ENCODE data around the gene HACD2.

HACD2 gene

GRCh38 chr3:123479891-123480290 lies 105.0 kb downstream of the HACD2 start:
- no peak for DNase-seq

- no peak for DNase-seq
Observed at GRCh38 chr3:123478314-123478713, 106.5 kb downstream of the HACD2 start.

- DNase-seq: no peak
Observed at GRCh38 chr3:123476967-123477750, 107.7 kb downstream of the HACD2 start.

- DNase-seq: no peak
Observed at GRCh38 chr3:123475786-123476185, 109.1 kb downstream of the HACD2 start.

- DNase-seq: no peak
Observed at GRCh38 chr3:123471106-123471505, 113.7 kb downstream of the HACD2 start.

GRCh38 chr3:123469323-123469995 lies 115.4 kb downstream of the HACD2 start:
- DNase-seq: no peak

- no peak for DNase-seq
Observed at GRCh38 chr3:123467046-123467445, 117.8 kb downstream of the HACD2 start.

- no peak for DNase-seq
Observed at GRCh38 chr3:123464211-123464610, 120.6 kb downstream of the HACD2 start.

- no peak for DNase-seq
Observed at GRCh38 chr3:123459862-123460261, 125.0 kb downstream of the HACD2 start.

GRCh38 chr3:123458255-123458654 lies 126.6 kb downstream of the HACD2 start:
- DNase-seq: no peak

GRCh38 chr3:123457841-123458240 lies 127.0 kb downstream of the HACD2 start:
- DNase-seq: no peak

- no peak for DNase-seq
Observed at GRCh38 chr3:123453675-123454074, 131.2 kb downstream of the HACD2 start.

GRCh38 chr3:123451186-123451585 lies 133.7 kb downstream of the HACD2 start:
- no peak for DNase-seq

- no peak for DNase-seq
Observed at GRCh38 chr3:123449997-123450604, 134.8 kb downstream of the HACD2 start.

GRCh38 chr3:123449102-123449996 lies 135.5 kb downstream of the HACD2 start:
- DNase-seq: peak; percentile 22 to 37

- DNase-seq: peak in 1 of 2 experiments; percentile 24
Observed at GRCh38 chr3:123448536-123449101, 136.2 kb downstream of the HACD2 start, which contains the start of gene ADCY5. ADCY5 (minus strand) TSS chr3:123449090; CDS start chr3:123448545, 545 bp downstream.

GRCh38 chr3:123447749-123448517 lies 136.9 kb downstream of the HACD2 start:
- no peak for DNase-seq

- no peak for DNase-seq
Observed at GRCh38 chr3:123447416-123447748, 137.5 kb downstream of the HACD2 start.

- DNase-seq: no peak
Observed at GRCh38 chr3:123446610-123447109, 138.2 kb downstream of the HACD2 start.

- DNase-seq: no peak
Observed at GRCh38 chr3:123446210-123446609, 138.6 kb downstream of the HACD2 start.

GRCh38 chr3:123445702-123446101 lies 139.2 kb downstream of the HACD2 start:
- no peak for DNase-seq

GRCh38 chr3:123444744-123445143 lies 140.1 kb downstream of the HACD2 start:
- DNase-seq: no peak
